GM21526 (cell line): Measurements from ENCODE around the gene ENKD1.

Experiments
- ATAC-seq: cut with Tn5 transposase; IDR thresholded peaks from one replicate; pipeline ENCODE4 v1.9.1; 2021; ENCODE audit warnings: moderate library complexity; ENCODE audit not compliant: unreplicated experiment, low FRiP score

The ENKD1 gene

DNA sequence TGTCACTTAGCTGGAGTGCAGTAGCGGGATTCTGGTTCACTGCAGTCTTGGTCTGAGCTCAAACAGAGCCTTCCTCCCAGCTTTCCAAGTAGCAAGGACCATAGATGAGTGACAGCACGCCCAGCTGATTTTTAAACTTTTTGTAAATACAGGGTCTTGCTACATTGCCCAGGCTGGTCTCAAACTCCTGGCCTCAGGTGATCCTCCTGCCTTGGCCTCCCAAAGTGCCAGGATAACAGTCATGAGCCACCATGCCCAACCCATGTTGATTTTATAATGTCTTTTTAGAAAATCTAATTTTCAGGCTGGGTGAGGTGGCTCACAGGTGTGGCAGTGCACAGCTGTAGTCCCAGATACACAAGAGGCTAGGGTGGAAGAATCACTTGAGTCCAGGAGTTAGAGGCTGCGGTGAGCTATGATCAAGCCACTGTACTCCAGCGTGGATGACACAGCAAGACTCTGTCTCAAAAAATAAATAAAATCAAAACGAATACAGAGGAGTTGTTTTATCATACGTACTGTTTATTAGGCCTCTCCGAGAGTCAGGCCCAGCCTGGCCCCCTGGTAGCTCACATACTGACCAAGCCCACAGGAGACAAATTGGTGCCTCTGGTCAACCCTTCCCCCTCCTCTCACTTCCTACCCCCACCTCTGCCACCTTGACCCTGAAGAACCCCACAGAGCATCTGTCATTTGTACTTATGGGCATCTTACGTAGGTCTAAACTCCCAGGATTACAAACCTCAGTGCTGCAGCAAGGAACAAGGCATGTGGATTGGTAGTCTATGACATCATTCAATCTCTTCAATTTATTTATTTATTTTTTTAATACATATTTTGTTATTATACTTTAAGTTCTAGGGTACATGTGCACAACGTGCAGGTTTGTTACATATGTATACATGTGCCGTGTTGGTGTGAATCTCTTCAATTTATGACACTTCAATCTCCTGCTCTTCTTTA, 13.7 kb upstream of the ENKD1 start:
- no peak for ATAC-seq

DNA sequence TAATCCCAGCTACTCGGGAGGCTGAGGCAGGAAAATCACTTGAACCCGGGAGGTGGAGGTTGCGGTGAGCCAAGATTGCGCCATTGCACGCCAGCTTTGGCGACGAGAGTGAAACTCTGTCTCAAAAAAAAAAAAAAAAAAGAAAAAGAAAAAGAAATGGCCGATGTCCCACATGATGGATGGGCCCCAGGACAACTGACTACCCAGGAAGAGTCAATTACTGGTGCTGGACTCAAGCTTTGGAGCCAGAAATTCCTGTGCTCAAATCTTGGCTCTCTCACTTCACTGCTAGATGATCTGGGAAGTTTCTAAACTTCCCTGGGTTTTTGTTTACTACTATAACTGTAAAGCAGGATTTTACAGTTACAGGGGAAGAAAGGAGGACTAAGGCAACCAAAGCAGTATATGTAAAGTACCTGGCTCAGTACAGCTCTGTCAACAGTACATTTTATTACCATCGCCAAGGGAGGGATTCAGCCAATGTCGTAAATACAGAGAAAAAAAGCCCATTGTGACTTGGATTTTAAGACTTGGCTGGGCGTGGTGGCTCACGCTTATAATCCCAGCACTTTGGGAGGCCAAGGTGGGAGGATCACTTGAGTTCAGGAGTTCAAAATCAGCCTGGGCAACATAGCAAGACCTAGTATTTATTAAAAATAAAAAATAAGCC, 11.9 kb upstream of the ENKD1 start:
- no peak for ATAC-seq

DNA sequence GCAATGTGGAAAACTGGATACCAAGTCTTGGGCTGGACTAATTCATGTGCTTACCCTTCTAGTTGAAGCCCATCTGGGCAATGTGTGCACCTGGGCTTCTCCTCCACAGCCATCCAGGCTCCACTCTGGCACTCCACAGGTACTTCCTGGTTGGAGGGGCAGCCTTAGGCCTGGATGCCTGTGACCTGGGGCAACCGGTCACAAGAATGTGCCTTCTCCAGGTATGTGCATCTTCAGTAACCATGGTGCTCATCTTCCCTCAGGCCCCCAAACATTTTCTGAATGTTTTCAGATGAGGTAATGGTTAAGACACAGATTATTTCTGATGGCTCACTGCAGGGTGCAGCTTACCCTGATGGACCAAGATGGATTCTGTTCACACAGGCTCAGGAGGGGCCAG, 11.2 kb upstream of the ENKD1 start:
- ATAC-seq = no peak

DNA sequence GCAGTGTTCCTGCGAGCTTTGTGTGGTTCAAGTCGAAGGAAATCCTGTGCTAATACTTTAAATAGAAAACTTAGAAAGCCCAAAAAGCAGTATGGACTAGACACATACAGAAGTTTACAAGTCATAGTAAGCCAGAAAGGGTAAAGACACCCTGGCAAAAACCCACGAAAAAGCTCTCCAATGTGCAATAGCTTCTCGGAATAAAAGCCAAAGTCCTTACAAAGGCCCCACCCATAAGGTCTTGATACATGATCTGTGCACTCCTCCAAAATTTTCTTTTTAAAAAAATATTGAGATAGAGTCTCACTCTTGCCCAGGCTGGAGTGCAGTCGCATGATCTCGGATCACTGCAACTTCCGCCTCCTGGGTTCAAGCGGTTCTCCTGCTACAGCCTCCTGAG, 10.4 kb upstream of the ENKD1 start:
- no peak for ATAC-seq

DNA sequence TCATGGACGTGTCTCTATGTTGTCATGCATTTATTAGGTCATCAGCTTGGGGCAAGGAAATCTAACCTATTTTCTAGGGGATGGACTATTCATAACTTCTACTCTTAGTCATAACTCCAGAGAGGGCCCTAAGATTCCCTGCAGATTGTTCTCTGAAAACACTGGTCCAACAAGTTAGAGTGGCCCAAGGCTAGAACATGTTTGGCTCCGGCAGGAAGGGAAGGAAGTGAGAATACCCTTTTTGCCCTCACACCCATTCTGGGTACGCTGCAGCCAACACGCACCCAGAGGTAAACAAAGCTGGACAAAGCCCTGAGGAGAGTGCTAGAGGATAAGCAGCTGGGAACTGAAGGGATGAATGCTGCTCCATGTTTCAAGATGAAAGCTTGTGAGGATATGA, 10.0 kb upstream of the ENKD1 start:
- ATAC-seq = no peak

DNA sequence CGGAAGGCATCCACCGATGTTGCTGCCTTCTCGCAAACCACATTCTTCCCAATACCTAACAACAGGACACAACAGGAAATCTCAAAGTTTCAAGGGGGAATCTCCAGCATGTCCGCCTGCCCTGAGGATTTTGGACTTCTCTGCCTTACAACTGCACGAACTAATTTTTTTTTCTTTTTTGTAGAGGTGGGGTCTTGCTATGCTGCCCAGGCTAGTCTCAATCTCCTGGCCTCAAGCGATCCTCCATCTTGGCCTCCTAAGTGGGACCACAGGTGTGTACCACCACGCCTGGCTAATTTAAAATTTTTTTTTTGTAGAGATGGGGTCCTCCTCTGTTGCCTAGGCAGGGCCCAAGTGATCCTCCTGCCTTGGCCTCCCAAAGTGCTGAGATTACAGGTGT, 9.4 kb upstream of the ENKD1 start:
- no peak for ATAC-seq

DNA sequence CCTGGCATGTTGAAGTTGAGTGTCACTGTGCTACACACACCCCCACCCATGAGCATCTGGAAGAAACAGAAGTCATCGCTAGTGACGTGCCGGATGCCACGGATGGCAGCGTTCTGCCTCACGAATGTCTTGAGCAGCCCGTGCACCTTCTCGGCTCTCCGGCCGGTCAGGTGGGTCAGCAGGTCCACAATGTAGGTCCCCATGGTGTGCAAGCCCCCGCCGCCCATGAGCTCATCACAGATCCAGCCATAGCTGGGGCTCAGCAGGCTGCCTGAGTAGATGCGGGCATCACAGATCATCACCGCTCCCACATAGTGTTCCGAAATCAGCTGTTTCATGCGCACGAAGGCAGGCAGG, 9.0 kb upstream of the ENKD1 start:
- no peak for ATAC-seq

DNA sequence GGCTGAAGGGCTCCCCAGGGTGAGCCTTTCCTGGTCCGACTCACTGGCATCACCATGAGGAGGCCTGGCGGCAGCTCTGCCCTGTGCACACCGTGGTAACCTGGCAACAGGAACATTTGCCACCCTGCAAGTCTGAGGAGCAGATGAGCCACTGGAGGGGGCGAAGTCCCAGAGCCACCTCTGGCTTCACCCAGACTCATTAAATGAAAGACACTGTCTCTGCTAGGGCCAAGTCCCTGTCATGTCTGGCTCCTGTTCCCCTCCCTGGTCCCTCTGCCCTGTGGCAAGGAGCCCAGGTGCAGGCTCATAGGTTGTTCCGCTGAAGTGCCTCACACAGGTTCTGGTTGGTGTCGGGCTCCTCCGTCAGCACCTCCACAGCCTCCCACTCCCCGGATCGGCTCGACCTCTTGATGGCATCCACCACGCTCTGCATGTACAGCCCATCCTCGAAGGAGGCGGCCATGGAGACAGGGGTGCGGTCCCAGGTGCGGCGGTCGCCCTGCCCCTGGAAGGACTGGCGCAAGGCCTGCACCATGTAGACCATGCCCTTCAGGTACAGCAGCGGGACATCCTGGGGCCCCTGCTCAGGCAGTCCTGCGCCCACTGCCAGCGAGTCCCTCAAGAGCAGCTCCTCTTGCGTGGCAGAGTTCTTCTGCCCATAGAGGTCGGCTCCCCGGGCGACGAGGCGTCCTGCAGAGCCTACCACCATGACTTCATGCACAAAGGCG, 8.5 kb upstream of the ENKD1 start:
- ATAC-seq = no peak

DNA sequence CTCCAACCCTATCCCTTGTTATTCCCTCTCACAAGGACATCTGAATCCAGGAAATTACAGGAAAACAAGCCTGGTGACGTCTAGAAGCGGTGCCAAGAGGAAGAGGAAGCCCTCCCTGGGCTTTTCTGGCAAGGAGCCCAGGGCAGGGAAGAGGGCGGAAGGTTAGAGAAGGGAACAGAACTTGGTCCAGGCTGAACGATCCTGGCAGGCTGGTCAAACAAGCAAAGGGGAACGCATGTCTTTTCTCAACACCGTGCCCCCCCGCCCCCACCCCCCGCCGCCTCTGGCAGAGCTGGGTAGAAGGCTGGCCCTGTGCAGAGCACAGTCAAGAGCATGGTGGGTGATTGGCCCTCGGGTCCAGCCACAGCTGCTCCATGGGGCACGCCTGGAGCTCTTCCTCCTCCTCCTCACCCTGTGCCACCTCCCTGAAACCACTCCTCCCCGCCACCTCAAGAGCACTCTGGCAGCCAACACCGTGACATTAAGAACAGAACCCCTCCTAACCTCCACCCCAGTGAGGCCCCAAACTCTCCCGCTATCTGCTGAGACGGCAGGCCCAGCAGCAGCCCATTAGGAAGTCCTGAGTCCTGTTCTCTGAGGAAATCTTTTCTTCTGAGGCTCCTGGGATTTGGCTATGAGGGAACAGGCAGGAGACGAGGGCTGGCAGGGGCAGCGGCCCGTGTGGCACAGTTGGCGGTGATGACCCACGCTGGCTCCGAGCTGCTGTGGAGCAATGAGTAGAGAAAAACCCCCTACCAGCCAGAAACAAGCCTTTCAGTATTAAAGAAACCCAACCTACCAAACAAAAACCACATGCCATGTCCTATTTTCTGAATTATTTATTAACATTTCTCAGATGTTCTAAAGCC, 7.4 kb upstream of the ENKD1 start:
- no peak for ATAC-seq

DNA sequence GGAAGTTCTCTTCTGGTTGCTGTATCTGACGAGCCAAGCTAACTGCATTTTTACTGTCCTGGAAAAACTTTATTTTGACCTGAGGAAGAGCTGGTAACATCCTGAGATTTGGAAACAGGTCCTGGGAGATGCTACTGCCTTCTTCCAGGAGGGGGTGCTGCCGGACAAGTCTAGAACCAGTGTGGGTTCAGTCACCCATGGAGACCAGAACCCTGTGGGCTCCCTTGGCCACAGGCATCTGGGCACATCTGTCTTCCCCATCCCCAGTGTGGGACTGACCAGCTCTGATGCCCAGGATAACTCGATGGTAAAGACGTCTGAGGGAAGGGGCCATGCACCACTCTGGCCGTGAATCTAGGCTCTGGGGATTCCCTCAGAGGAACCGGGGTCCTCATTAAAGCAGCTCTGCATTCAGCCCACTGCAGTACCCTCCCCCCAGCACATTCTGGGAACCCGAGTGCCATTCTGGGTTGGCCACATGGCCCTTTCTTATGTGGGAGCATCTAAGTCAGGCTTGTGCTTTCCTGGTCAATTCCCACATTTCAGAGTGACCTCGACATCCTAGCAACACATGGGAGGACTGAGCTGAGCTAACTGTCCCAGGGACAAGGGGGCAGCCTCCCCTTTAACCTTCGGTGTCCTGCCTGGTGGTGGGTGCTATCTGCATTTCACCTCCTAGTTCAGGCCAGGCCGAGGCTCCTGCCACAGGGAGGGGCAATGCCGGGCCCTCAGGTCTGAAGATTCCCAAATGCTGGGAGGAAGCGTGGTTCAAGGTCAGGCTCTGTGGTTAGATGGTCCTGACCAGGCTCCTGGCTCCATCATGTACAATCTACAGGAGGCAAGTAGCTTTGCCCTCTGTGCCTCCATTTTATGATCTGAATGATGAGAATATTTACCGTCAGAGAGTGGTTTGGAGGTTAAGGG, 6.5 kb upstream of the ENKD1 start:
- no peak for ATAC-seq

DNA sequence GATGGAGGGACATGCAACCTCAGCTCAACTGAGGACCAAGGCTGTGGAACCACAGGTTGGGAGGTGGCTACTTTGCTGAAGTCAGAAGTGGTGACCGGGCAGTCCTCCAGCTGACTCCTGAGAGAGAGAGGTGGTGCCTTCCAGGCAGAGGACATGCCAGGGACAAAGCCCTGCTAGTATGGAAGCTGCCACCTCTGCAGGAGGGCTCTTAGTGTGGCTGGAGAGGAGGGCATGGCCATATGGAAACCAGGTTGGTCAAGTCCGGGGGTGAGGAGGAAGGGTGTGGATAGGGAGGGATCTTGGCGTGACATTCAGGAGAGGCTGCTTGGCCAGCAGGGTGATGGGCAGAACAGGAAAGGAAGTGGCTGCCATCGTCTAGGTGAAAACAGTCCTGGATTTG, 5.8 kb upstream of the ENKD1 start:
- no peak for ATAC-seq

DNA sequence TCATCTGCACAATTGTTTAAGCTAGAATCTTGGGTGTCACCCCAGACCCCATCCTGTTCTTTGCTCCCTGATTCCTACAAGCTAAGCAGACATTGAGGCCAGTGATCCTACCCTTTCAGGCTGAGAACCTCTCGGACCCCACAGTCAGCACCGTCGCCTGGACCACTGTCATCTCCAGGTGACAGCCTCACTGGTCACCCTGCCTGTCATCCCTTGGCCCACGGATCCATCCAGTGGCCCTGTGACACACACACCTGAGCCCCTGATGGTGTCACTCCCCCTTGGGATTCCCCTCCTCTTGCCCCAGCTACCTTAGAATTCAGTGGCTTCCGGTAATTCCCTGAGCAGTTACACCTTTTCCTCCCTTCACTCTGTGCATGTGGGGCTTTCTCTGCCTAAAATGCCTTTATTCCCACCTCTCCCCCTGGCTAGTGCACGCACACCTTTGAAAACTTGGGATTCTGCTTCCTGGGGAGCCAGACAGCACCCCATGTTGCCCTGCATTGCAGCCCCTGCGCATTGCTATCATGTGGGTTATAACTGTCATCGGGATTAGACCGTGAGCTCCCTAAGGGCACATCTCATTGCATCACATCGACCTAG, 3.0 kb upstream of the ENKD1 start:
- no peak for ATAC-seq

DNA sequence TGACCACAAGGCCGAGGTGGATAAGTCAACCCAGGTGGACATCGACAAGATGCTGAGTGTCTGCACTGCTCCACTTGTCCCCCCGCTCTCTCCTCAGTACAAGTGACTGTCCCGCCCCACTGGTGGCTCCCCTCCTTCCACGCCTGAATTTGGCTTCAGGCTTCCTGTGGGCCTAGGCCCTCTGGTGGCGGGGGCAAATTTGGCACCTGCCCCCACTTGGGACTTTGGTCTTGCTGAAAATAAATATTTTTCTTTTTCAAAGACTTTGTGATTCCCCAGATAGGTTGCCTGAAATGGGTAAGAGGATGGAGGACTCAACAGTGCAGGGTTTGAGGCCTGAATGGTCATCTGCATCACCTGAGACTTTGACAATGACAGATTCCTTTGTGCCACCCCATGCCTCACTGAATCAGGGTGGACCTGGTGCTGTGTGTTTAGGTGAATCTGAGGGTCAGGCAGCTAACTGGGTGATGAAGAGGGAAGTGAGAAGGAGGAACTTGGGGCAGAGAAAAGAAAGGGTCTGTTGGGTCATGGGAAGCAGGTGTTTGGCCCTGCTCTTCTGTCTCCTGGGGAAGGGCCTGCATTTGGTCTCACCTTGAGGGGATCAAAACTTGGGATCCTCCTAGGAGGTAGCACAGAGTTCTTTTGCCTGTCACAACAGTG, 2.1 kb upstream of the ENKD1 start:
- ATAC-seq = no peak

DNA sequence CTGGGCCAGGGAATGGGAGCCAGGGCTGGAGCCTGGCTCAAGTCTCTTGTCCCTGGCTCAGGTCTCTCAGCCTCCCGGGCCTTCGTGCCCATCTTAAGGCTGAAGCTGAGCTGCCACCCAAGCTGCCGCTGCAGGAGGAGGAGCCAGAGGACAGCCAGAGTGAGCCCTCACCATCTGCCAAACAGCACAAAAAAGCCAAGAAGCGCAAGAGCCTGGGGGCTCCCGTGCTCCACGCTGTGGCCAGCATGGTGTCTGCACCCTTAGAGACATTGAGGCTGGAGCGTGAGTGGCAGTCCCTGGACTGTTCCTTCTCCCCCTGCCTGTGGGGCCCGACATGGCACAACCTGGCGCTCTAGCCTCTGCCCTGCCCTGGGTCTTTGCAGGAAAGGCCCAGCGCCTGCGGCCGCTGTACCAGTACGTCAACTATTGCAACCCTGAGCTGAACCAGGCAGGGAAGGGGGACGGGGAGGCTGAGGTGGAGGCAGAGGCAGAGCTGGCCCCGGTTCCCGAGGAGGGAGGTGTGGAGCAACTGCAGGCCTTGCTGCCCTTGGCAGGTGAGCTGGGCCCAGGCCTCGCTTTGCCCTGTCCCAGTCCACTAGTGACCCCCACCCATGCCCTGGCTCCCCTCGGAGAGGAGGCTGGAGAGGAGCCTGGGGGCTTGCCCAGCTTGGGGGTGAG, 1.4 kb upstream of the ENKD1 start:
- ATAC-seq = peak; percentile 69

DNA sequence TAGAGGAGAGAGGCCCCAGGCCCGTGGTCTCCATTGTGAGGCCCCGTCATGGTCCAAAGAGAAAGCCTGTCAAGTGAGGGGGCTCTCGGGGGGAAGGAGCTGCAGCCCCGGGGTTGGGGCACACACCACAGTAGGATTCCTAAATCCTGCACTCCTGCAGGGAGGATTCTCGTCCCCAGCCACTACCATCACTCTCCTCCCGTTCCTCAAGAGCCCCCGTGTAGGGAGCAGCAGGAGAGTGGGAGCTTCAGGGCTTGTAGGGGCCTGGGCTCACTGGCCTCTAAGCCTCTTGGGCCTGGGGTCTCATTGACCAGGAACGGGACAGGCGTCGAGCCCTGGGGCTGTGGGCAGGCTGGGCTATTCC, 885 bp upstream of the ENKD1 start:
- no peak for ATAC-seq

DNA sequence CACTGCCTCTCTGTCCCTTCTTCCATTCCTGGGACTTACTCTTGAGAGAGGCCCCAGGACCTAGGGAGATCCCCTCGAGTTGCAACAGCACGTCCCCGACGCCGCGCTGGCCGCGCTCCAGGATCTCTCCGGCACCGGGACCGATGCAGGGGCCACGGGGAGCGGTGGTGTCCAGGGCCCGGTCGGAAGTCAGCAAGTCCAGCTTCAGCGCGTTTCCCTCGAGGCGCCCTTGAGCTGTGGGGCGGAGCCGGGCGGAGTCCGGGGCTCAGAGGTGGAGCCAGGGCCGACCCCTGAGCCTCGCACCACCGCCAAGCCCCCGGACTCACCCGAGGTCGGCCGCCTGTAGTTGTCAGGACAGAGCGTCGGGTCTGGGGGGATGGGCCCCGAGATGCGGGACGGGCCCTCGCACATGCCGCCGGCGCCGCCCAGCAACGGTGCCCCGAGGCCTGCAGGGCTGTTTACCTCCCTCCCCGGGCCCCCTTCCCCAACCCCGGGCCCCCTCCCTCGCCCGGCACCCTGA, 458 bp downstream of the ENKD1 start:
- ATAC-seq = no peak

DNA sequence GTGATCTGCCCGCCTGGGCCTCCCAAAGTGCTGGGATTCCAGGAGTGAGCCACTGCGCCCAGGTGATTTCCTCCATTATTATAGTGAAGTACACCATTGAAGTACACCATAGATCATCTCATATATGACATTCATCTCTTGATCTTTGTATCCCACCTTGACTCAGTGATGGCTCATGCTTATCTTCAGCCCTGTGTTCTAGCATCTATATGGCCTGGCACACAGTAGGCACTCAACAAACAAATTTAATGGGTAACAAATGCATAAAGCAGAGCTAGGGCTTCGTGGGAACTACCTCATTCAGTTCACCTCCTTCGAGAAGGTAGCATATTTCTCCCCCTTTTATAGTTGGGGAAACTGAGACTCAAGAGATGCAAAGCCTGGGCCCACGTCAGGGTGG, 952 bp downstream of the ENKD1 start:
- no peak for ATAC-seq

DNA sequence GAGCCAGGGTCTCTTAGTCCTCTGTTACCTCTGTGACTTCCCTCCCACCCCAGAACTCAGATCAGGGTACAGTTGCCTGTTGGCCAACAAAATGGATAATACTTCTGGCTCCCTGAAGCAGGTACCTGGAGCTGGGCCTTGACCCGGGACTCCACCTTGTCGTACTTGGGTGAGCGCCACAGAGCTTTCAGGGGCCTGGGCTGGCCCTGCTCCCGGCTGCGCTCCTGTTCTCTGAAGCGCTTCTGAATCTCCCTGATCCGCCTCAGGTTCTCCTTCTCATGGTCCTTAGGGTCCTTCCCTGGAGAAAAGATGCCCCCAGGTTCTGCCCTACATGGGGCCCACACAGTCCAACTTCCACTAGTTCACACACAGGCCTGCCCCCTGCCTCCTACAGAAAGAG, 1.7 kb downstream of the ENKD1 start:
- no peak for ATAC-seq
